Posterior cingulate gyrus (tissue), 11 donors: ENCODE data around the gene ATG12.
A peak's percentile ranks its signal among the peaks of the same experiment; 100 is the strongest.
"Not testable (repeated sequence)": the region's sequence is repeated elsewhere in the genome, so short reads cannot be mapped to it uniquely, and the experiment has no call there.

Experiments used
- DNase-seq, 10 donors: peaks; one replicate each; pipeline versions ENCODE4 v3.0.0 to v3.0.0-alpha.2; 2020 to 2021; ENCODE audit warnings: mixed read lengths in 3 of 10
- intact Hi-C: fragments of 100-400 bp; cut with DNase I; formaldehyde crosslinking; loops from one replicate; pipeline ENCODE4 v1.15.1; 2023

ATG12 gene

DNA sequence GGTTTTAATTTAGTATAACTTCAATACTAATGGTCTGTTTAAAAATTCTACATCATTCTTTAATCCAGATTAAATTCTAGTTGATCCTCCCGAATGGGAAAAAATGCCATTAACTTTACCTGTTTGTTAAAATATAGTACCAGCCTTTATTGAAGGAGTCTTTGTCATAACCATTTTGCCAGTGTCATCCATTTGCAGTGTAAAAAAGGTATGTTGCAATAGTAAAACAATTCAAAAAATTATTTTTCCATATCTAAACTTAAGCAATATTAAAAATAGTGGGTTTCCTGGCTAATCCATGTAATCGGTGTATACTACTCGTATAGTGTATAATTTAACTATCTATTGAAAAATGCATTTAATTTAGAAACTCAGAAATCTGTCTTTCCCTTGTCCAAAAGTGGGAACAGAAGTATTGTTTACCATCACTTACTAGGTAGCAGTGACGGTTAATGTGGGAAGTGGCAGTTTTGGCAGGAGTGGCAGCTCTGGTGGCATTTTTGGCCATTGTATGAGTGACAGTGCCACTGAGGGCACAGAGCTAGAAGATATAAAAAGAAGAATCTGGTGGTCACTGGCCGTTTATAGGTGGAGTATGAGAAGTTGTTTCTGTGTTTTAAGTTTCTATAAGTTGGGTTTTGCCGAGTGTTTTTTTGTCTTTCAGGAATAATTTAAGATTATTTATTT, 2.2 kb upstream of the ATG12 start:
- DNase-seq: no peak
- intact Hi-C loops: loop anchor here (10.0 kb wide), 1 partner anchor 231 kb away; no protein-coding TSS in a partner anchor

DNA sequence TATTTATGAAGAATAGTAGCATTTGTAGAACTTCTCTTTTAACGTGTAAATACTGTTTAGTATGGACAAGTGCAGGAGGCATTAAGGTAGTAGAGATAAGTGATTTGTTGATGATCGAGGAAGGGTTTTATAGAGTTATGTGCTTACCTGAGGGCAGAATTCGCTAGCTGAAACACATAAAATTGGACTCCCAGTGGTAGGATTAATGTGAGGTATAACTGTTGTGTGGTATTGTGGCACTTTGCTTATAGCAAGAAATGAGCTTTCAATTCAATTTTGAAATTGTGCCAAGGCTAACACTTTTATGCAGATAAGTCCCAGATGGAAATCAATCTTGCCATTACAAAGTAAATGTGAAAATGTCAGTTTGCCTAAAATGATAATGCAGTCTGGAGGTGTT, 1.6 kb upstream of the ATG12 start:
- intact Hi-C loops: loop anchor here (10.0 kb wide), 1 partner anchor 232 kb away; no protein-coding TSS in a partner anchor
- no peak for DNase-seq

DNA sequence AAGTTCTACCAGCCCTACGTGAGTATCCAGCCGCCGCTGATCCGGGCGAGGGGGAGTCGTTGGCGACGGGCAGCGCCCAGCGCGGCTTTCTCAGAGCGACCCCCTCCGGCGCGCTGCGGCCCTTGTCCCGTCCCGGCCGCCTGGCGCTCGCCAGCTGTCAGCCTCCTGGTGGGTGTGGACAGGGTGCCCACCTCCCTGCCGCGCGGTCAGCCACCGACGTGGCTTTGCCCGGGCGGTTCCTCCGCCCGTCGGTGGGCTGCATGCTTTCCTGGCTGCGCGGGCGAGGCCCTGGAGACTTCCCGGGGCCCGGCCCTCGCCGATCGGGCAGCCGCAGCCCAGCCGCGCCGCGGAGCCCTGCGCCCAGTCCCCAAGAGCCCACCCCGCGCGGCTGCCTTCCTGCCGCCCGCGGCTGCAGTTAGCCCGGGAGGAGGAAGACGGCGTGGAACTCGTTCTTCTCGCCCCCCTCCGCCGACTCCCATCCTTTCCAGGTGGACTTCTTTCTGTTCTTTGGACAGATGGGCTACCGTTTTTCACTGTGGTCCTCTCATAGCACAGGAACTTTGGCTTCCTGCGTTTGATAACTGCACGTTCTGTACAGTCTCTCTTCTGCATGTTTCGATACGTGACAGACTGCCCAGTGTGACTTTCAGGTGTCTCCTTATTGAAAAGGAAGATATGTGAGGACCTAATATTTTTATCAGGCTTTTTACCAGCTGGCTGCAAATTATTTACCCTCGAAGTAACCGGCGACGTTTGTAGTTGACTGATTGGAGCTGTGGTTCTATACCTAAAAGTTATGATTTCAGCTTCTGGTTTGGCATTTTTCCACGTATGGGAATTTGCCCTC, 947 bp upstream of the ATG12 start:
- peak in 6 of 10 donors; percentile 20 to 84 (median 38) for DNase-seq
- intact Hi-C loops: loop anchor here (10.0 kb wide), 1 partner anchor 232 kb away; no protein-coding TSS in a partner anchor

DNA sequence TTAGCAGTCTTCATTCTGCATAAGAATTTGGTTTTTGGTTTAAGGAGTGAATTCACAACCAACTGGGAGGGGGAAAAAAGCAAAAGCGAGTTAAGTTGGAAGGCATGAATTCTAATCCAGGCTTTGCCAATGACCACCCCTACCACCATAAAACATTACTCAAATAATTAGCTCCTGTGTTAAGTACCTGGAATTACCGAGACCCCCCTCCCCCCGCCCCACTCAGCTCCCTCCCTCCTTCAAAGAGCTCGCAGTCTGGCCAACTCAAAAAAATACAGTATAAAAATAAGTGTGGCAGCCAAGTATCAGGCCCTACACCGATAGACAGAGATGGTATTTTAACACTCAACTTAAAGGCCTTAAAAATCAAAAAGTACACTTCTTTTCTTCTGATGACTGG, 492 bp downstream of the ATG12 start:
- no peak for DNase-seq
- intact Hi-C loops: loop anchor here (1.0 to 10.0 kb wide), 2 partner anchors 215 to 234 kb away; partner anchors contain the start of gene TMED7

DNA sequence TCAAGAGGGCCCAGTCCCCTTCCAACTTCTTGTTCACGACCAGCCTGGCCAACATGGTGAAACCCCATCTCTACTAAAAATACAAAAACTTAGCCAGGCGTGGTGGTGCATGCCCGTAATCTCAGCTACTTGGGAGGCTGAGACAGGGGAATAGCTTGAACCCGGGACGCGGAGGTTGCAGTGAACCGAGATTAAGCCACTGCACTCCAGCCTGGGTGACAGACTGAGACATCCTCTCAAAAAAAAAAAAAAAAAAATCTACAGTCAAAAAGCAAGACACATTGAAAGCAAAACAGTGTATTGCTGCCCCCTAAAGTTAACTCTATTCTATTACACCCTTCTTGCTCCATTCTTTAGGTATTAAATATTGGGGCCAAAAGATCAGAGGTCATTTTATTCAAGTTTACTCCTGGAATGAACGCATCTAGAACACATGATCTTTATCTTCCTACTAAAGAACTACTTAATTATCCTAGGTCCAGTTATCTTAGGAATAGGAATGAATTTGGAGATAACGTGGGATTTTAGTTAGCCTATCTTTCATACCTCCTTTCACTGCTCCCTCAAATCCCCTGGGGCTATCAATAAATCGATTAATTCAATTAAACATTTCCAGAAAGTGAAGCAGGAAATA, 2.4 kb downstream of the ATG12 start:
- peak in 1 of 10 donors; percentile 61 for DNase-seq
- intact Hi-C loops: loop anchor here (1.0 kb wide), 1 partner anchor 205 kb away; no protein-coding TSS in a partner anchor

DNA sequence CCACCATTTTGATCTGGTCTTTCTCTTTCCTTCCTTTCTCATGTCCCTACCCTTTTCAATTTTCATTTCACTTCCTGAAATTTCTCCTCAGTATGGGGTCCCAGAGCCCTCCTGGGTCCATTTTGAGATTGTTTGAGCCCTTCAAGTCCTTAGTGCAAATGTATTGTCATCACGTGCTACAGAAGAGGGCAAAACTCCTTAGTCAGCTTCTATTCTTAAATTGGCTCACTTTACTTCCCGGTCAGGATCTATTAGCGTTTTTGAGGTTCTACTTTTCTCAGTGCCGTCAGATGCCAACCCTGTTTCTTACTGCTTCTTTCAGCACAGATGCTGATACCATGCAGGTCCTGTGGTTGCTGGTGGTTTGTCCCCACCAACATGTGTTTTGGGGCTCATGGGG, 5.9 kb downstream of the ATG12 start:
- intact Hi-C loops: no loop called here

DNA sequence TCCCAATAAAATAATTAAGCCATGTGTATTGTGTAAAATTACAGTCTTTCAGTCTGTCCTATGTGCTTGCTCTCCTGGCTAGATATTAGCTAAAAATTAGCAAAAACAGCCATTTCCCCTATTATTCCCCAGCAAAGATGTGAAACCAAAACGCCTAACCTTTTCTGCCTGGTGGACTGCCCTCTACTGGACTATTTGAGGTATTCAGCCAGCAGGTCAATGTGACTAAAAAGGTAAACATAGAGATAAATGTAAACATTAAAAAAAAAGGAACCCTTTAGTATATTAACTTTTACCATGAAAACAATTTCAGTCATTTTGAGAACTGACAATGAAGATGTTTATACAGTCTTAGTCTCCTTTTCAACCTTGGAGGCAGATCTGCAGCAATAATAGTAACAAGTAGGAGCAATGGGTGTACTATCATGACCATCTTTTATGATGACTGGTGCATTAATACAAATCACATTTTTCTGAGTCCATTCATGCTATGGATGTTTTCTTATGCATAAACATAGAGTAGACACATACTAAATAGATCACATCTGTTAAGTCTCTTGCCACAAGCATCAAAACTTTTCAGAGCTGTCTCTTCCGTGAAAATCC, 10.1 kb downstream of the ATG12 start:
- DNase-seq: peak in 1 of 10 donors; percentile 17
- intact Hi-C loops: no loop called here

More for the DNA sequence above, 5.9 kb downstream of the ATG12 start:
- DNase-seq: no peak

DNA sequence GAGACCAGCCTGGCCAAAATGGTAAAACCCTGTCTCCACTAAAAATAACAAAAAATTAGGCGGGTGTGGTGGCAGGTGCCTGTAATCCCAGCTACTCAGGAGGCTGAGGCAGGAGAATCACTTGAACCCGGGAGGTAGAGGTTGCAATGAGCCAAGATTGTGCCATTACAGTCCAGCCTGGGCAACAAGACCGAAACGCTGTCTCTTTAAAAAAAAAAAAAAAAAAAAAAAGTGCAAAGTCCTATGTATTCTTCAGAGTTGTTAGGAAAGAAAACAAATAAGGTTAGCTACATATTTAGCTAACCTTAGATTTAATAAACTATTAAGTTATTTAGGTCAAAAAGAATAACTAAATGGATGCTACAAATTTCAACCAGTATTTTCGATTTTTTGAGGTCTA, 11.5 kb downstream of the ATG12 start:
- intact Hi-C loops: no loop called here
- DNase-seq: no peak

DNA sequence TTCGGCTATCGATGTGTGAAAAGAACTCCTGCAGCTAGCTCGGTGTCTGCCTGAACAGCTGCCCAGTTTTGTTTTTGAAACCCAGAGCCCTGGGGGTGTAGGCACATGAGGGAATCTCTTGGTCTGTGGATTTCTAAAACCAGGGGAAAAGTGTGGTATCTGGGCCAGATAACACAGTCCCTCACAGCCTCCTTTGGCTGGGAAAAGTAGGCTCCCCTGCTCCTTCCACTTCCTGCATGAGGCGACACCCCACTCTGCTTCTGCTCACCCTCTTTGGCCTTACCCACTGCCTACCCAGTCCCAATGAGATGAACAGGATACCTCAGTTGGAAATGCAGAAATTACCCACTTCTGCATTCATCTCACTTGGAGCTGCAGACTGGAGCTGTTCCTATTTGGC, 15.4 kb downstream of the ATG12 start:
- DNase-seq: no peak
- intact Hi-C loops: no loop called here

DNA sequence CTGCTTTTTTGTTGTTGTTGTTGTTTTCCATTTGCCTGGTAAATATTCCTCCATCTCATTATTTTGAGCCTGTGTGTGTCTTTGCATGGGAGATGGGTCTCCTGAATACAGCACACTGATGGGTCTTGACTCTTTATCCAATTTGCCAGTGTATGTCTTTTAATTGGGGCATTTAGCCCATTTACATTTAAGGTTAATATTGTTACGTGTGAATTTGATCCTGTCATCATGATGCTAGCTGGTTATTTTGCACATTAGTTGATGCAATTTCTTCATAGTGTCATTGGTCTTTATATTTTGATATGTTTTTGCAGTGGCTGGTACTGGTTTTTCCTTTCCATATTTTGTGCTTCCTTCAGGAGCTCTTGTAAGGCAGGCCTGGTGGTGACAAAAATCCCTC, 16.4 kb downstream of the ATG12 start:
- intact Hi-C loops, DNase-seq: not testable (repeated sequence)

DNA sequence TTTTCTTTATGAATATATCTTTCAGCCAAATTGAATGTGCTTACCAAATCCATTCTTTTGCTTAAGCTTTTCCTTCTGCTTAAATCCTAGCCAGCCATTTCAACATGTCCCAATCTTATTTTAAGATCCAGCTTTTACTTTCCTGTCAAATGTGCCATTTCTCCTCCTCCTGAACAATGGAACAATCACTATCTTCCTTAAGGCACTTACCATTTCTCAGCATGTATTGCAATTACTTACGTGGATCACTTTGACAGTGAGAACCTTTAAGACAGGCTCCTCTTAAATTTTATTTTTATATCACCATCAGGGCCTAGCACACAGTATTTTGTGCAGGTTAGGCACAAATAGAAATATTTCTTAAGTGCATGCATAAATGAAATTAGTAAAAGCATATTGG, 20.5 kb downstream of the ATG12 start:
- intact Hi-C loops: no loop called here
- no peak for DNase-seq

DNA sequence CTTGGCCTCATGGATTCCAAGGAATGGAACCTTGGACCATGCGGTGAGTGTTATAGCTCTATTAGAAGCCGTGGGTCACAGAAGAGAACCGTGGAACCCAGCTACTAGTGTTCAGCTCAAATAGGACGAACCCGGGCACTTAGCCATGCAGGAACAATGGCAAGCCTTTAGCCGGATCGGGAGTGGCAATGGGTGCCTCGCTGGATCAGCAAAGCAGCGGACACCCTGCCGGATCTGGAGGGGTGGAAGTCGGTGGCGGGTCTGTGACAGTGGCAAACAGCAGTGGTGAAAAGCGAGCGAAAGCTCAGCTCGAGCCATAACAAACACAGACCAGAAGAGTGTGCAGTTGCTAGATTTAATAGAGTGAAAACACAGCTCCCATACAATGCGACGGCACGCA, 22.5 kb downstream of the ATG12 start:
- intact Hi-C loops: no loop called here
- peak in 3 of 10 donors; percentile 37 to 84 (median 49) for DNase-seq

DNA sequence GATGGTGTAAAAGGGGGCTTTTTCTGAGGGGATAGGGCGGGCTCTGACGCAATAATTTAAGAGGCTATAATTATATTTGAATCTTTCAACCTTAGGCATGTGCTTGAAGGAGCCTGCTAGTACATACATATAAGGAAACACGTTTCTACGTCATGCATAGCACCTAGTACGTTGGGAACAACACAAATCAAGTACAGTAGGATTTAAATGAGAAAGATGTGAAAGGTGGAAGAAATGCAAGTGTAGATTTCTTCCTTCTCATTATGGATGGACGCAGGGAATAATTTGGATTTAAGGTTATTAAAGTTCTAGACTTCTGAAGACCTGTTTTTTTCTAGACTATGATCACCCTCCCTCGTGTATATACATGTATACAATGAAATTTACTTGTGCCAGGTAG, 24.0 kb downstream of the ATG12 start:
- intact Hi-C loops: no loop called here
- no peak for DNase-seq

DNA sequence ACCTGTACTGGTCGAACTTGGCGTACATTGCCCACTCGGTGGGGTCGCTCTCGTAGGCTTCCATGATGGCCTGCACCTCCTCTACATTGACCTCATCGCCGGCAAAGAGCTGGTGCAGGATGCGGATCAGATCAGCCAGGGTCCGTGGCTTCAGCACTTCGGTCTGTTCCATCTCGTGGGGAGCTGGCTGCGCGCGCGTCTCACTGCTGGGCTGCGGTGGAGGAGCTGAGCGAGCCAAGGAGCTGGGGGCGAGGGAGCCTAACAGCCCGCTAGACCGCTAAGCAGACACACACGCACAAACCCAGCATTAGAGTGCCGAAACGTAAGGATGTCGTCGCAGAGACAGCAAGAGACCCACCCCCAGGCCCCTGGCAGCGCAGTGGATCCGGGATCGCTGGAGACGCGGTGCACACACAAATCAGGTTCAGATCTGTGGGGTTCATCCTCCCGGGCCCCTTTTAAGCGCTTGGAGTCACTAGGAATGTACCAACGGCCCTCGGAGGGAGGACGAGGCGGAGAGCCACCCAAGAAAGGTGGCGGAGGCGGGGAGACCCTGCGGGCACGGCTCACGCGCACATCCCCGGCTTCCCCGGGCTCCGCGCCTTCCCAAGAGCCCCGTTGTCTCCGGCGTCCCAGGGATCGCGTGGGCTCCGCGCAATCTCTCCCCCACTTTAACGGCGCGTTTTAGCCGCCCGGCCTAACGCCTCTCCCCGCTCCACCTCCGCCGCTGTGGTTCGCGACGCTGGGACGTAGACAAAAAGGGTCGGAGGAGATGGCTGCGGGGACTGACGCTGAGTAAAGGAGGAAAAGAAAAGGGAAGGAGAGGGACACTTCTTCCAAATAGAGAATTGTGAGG, 24.9 kb downstream of the ATG12 start, which contains the start of gene CDO1:
CDO1 (minus strand) TSS at position 434 of the 856 bp plus-strand sequence; CDS start at position 172, 262 bp downstream.
- peak; percentile 54 to 97 (median 82) for DNase-seq
- intact Hi-C loops: no loop called here

DNA sequence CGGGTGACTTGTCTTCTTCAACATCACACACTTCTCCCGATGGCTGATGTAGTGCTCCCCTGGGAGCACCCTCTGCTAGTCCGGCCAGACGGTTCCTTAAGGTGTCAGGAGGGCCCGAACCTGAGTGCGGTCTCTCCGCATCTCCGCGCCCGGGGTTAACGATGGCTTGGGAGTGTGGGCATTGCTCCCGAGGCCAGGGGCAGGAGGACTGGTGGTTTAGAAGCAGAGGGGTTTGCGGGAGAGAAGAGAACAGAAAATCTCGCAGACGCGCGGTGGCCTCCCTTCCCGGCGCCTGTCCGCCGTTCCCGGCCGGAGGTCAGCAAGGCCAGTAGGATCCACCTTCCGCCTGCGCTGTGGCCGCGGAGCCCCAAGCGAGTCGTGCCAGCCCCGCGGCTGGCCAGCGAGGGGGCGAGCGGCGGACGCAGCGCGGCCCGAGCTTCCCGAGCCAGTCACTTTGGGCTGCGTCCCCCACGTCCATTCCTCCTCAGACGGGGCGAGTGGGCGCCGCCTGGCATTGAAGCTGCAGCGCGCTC, 25.6 kb downstream of the ATG12 start:
- peak in 8 of 10 donors; percentile 12 to 88 (median 28) for DNase-seq
- intact Hi-C loops: no loop called here

DNA sequence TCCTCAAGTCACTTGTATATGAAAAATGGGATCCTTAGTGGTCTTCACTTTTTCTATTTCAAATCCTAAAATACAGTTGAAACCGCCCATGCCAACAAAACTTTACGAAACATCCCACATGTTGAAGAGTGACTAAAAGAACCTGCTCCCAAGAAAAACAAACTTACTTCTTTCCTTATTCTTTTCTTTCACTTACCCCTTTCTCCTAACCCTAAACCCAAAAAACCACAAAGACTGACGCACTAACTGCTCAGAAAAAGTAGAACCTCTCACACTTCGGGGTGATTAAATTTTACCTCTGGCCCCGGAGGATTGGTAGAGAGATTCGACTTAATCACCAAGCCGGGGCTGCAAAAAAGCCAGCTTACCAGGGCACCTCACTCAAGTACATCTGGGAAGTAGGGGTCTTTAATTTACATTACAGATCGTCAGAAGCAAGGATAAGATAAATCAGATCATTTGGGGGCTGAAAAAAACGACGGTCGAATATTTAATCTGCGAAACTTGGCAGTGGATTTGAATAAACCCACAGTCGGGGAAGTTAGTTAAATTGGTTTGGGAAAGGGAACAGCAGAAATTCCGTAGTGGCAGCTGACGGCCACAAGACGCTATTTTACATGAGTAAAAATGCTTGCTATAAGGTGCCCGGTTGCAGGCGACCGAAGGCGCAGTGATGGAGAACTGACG, 26.2 kb downstream of the ATG12 start:
- DNase-seq: no peak
- intact Hi-C loops: no loop called here

DNA sequence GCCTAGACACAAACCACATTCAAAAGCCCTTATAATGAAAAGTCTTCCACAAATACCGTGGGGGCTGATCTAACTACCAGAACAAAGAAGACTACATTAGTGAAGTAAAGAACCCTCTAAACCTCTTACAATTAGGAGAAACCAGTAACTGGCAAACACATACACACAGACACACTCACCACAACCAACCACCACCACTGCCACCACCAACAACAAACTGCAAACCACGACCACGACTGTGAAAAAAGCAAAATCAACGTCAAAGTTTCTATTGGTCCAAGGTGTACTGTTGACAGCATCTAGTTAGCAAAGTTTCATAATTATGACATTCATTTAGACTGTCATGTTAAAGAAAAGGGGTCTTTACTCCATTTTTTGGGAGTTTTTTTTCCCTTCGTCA, 27.6 kb downstream of the ATG12 start:
- intact Hi-C loops: no loop called here
- DNase-seq: no peak

DNA sequence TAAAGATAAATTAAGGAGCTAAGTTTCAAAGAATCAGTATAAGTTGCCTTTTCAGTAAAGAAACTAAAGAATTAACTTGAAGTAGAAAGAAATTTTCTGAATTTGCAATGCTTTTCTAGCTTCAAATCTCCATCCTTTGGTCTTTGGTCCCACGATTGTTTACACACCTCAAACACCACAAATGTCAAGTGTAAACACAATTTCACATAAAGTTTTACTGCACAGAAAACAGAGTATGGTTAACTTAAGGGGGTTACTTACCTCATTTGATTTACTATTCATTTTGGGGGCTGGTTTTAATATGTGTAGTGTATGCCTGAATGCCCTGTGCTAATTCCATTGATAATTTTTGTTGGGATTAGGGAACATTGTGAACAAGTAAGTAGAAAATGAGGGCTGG, 29.0 kb downstream of the ATG12 start:
- no peak for DNase-seq
- intact Hi-C loops: no loop called here

DNA sequence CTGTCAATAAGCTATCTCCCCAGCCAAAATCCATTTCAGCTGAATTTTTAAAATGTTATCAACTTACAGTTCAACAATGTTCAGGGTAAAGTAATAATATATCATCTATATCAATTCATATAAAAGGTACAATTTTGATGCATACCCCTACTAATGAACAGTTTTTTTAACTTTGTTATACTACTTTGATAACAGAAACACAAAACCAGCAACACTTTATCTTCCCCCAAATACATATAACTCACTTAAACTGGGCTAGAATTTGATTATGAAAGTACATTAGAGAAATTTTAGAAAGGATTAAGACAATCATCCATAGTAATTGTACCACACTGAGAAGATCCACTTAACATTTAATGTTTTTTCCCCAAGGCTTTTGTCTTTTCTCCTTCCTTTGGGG, 30.0 kb downstream of the ATG12 start:
- DNase-seq: no peak
- intact Hi-C loops: no loop called here
